Parathyroid adenoma (tissue), 2 donors: ENCODE measurements around the gene KIAA0319L.
A peak's percentile ranks its signal among the peaks of the same experiment; 100 is the strongest.

Experiments
- H2AFZ ChIP-seq: fragments of 300-600 bp; sonication (generic); one replicate; pipeline ENCODE4 v1.7.0; 2017; ENCODE audit warnings: antibody characterized with exemption, mild to moderate bottlenecking
- H3K27ac ChIP-seq: fragments of 300-600 bp; sonication (generic); one replicate; pipeline ENCODE4 v1.7.0; 2017
- H3K27me3 ChIP-seq: fragments of 300-600 bp; sonication (generic); one replicate; pipeline ENCODE4 v1.7.0; 2017; ENCODE audit warnings: low read length; ENCODE audit not compliant: control insufficient read depth, insufficient read depth
- H3K36me3 ChIP-seq: fragments of 300-600 bp; sonication (generic); one replicate; pipeline ENCODE4 v1.7.0; 2017; ENCODE audit warnings: low read length; ENCODE audit not compliant: control insufficient read depth, insufficient read depth
- H3K4me1 ChIP-seq: fragments of 300-600 bp; sonication (generic); one replicate; pipeline ENCODE4 v1.7.0; 2017; ENCODE audit warnings: control low read depth
- H3K4me2 ChIP-seq: fragments of 300-600 bp; sonication (generic); one replicate; pipeline ENCODE4 v1.7.0; 2017; ENCODE audit warnings: low read length
- H3K4me3 ChIP-seq: fragments of 300-600 bp; sonication (generic); one replicate; pipeline ENCODE4 v1.7.0; 2017; ENCODE audit warnings: low read depth, low read length
- H3K79me2 ChIP-seq: fragments of 300-600 bp; sonication (generic); one replicate; pipeline ENCODE4 v1.7.0; 2017; ENCODE audit warnings: control low read depth
- H3K9ac ChIP-seq: fragments of 300-600 bp; sonication (generic); one replicate; pipeline ENCODE4 v1.7.0; 2017; ENCODE audit warnings: mild to moderate bottlenecking
- H3K9me3 ChIP-seq: fragments of 300-600 bp; sonication (generic); one replicate; pipeline ENCODE4 v1.7.0; 2017; ENCODE audit warnings: low read length; ENCODE audit not compliant: control insufficient read depth
- CTCF ChIP-seq: fragments of 300-600 bp; sonication (generic); IDR thresholded peaks from one replicate; pipeline ENCODE4 v1.7.0; 2017; ENCODE audit warnings: antibody characterized with exemption, mild to moderate bottlenecking
- donor health status: primary hyperparathyroidism.

The KIAA0319L gene

DNA sequence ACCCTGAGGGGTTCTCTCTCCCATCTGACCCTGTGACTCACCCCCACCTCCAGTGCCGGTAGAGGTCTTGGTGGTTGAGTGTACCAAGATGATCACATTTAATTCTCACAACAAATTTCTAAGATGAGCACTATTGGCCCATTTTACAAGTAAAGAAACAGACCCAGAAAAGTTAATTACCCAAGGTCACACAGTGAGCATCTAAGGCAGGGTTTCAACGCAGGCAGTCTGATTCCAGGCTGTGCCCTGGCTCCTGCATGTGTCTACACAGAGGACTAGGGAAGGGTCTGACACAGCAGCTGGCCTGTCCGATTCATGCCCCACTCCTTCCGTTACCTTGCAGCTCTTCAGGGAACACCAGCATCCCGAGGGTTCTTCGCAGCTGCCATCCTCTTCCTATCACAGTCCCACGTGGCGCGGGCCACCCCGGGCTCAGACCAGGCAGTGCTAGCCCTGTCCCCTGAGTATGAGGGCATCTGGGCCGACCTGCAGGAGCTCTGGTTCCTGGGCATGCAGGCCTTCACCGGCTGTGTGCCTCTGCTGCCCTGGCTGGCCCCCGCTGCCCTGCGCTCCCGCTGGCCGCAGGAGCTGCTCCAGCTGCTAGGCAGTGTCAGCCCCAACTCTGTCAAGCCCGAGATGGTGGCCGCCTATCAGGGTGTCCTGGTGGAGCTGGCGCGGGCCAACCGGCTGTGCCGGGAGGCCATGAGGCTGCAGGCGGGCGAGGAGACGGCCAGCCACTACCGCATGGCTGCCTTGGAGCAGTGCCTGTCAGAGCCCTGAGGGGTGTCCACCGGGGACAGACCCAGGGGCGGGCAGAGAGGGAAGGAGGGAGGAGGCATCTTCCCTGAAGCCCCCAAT, 7.9 kb upstream of the KIAA0319L start:
- Histone ChIP-seq H3K79me2 (no peaks in the 10 kb centered on the region), H3K4me3 (no peak overlapping the region), H3K4me1 (no peaks in the 10 kb centered on the region), H3K27ac (no peak overlapping the region), H3K9ac (no peak overlapping the region), H3K4me2 (no peak overlapping the region), H3K27me3 (no peaks in the 10 kb centered on the region), H2AFZ (no peak overlapping the region), H3K9me3 (no peaks in the 10 kb centered on the region), H3K36me3 (no peaks in the 10 kb centered on the region)
- no peak for TF ChIP-seq CTCF

- H3K4me1 ChIP-seq, result no peaks in the 10 kb centered on the region
- no peaks in the 10 kb centered on the region for H3K27me3 ChIP-seq
- H3K4me2 ChIP-seq, result no peak overlapping the region
- no peaks in the 10 kb centered on the region for H3K9me3 ChIP-seq
- no peak overlapping the region for H3K4me3 ChIP-seq
- H3K36me3 ChIP-seq, result no peaks in the 10 kb centered on the region
- H3K79me2 ChIP-seq, result no peaks in the 10 kb centered on the region
- no peak overlapping the region for H3K27ac ChIP-seq
- no peak overlapping the region for H3K9ac ChIP-seq
- TF ChIP-seq CTCF, result peak; percentile 39
- H2AFZ ChIP-seq, result no peak overlapping the region
Observed at GRCh38 chr1:35564037-35564883, 7.1 kb upstream of the KIAA0319L start.

- Histone ChIP-seq H3K27ac (no peak overlapping the region), H3K9me3 (no peaks in the 10 kb centered on the region), H3K27me3 (no peaks in the 10 kb centered on the region), H3K79me2 (no peaks in the 10 kb centered on the region), H3K4me2 (no peak overlapping the region), H3K4me1 (no peaks in the 10 kb centered on the region), H3K36me3 (no peaks in the 10 kb centered on the region), H3K9ac (no peak overlapping the region), H2AFZ (no peak overlapping the region), H3K4me3 (no peak overlapping the region)
- TF ChIP-seq CTCF, result no peak
Observed at GRCh38 chr1:35563166-35563565, 6.0 kb upstream of the KIAA0319L start.

DNA sequence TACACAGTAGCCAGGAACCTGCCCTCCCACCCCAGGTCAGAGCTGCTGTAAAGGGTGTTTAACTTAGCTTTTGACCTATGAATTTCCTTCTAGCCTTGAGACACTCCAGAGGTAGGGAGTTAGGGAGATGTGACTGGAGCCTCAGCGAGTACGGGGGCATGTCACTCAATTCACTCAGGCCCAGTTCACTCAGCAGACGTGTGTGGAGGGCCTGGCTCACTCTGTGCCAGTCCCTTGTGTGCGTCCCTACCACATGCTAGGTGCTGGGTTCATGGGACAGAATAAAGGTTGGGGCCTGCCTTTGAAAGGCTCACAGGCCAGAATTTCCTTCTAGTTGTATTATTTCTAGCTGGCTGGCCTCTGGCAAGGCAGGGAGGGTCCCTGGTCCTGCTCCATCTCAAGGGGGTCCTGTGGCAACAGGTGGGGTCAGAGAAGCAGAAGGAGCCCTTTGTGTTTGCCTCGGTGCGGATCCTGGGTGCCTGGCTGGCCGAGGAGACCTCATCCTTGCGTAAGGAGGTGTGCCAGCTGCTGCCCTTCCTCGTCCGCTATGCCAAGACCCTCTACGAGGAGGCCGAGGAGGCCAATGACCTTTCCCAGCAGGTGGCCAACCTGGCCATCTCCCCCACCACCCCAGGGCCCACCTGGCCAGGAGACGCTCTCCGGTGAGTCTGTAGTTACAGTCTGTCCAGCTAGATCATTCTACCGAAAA, 4.9 kb upstream of the KIAA0319L start:
- Histone ChIP-seq H3K36me3 (no peaks in the 10 kb centered on the region), H3K27me3 (no peaks in the 10 kb centered on the region), H3K4me3 (no peak overlapping the region), H3K4me2 (no peak overlapping the region), H3K79me2 (no peaks in the 10 kb centered on the region), H3K9me3 (no peaks in the 10 kb centered on the region), H2AFZ (no peak overlapping the region), H3K4me1 (no peaks in the 10 kb centered on the region), H3K9ac (no peak overlapping the region), H3K27ac (no peak overlapping the region)
- no peak for TF ChIP-seq CTCF
